GM12878 (cell line): ENCODE measurements around the gene MEGF6. TPM values are rescaled to one million over a fixed set of nuclear protein-coding genes. Genes with fewer than 3 reads are reported as not detected.

Experiments used
- ATAC-seq: fragments of 200-7000 bp; cut with Tn5 transposase; 3 replicates; pipeline ENCODE4 v1.9.1; 2020; ENCODE audit warnings: mild to moderate bottlenecking, moderate library complexity
- BruUV-seq: library from RNA; stranded (reverse); fragments of 400-500 nt; replicated peaks from 2 replicates; lab custom pipeline; 2021; lab: Mats Ljungman, UMichigan
- CTCF ChIA-PET: fragments of 300-600 bp; sonication (Branson Sonifier 250); formaldehyde crosslinking; extraction: SDS; loops from one replicate; lab custom pipeline; 2021; ENCODE audit warnings: inconsistent platforms; lab: Yijun Ruan, JAX
- POLR2A ChIA-PET: fragments of 350-600 bp; formaldehyde crosslinking; extraction: SDS; loops from one replicate; lab custom pipeline; 2021; ENCODE audit warnings: inconsistent platforms; lab: Charles Lee
- RAD21 ChIA-PET: fragments of 300-600 bp; sonication (Branson Sonifier 250); formaldehyde crosslinking; loops from one replicate; lab custom pipeline; 2023; ENCODE audit warnings: antibody characterized with exemption; ENCODE audit not compliant: unreplicated experiment; lab: Charles Lee
- SMC1A ChIA-PET: fragments of 300-600 bp; sonication (Branson Sonifier 250); formaldehyde crosslinking; loops from one replicate; lab custom pipeline; 2023; ENCODE audit not compliant: unreplicated experiment, uncharacterized antibody; lab: Charles Lee
- DNase-seq: peaks from one replicate; pipeline ENCODE4 v3.0.0-alpha.2; 2011; ENCODE audit warnings: low read depth, low spot score
- FAIRE-seq: peaks from 3 replicates; lab custom pipeline; 2011; peaks lifted over from hg19 to GRCh38; lab: Jason Lieb, UNC
- H2AFZ ChIP-seq: 2 replicates; pipeline ENCODE4 v1.6.0; 2011; ENCODE audit warnings: low read depth, low read length, control low read depth; ENCODE audit not compliant: control insufficient read depth
- H3K27ac ChIP-seq: 2 replicates; pipeline ENCODE4 v1.5.1; 2011; ENCODE audit warnings: control low read depth; ENCODE audit not compliant: control insufficient read depth, insufficient read depth
- H3K27me3 ChIP-seq, 2 experiments: replicated peaks in 1 of 2; 2 replicates each; pipeline versions ENCODE4 v1.6.0 to v1.6.1; 2011; ENCODE audit warnings: low read length in 1 of 2; ENCODE audit not compliant: control insufficient read depth in 2 of 2, insufficient read depth in 2 of 2
- H3K36me3 ChIP-seq, 2 experiments: 2 replicates each; pipeline ENCODE4 v1.5.1; 2011; ENCODE audit warnings: low read length in 1 of 2; ENCODE audit not compliant: control insufficient read depth in 2 of 2, insufficient read depth in 2 of 2
- H3K4me1 ChIP-seq: 2 replicates; pipeline ENCODE4 v1.6.1; 2011; ENCODE audit warnings: mild to moderate bottlenecking, low read length, moderate library complexity, mixed read lengths; ENCODE audit not compliant: control insufficient read depth, insufficient read depth
- H3K4me2 ChIP-seq: 2 replicates; pipeline ENCODE4 v1.6.0; 2011; ENCODE audit warnings: control low read depth; ENCODE audit not compliant: control insufficient read depth, insufficient read depth
- H3K4me3 ChIP-seq: fragments of 200-600 bp; sonication (generic); 2 replicates; pipeline ENCODE4 v1.5.1; 2016
- H3K79me2 ChIP-seq: 2 replicates; pipeline ENCODE4 v1.6.0; 2011; ENCODE audit warnings: low read length; ENCODE audit not compliant: control insufficient read depth, insufficient read depth
- H3K9ac ChIP-seq: 2 replicates; pipeline ENCODE4 v1.8.0; 2011; ENCODE audit warnings: low read length, control low read depth, mixed read lengths; ENCODE audit not compliant: control insufficient read depth, insufficient read depth
- H3K9me3 ChIP-seq: replicated peaks from 3 replicates; pipeline ENCODE4 v1.5.1; 2011; ENCODE audit warnings: mild to moderate bottlenecking, low read length; ENCODE audit not compliant: control insufficient read depth, insufficient read depth
- H4K20me1 ChIP-seq: 2 replicates; pipeline ENCODE4 v1.6.0; 2011; ENCODE audit not compliant: control insufficient read depth, insufficient read depth
- BCL11A ChIP-seq: IDR thresholded peaks from 2 replicates; pipeline ENCODE4 v1.6.1; 2011; ENCODE audit warnings: low read depth, low read length
- CBX5 ChIP-seq: sonication (generic); IDR thresholded peaks from 2 replicates; pipeline ENCODE4 v1.6.1; 2016; ENCODE audit warnings: low read depth, moderate library complexity, mild to moderate bottlenecking, inconsistent platforms
- FOXK2 ChIP-seq: fragments of 450-650 bp; IDR thresholded peaks from 2 replicates; pipeline ENCODE4 v1.6.1; 2017; ENCODE audit warnings: mild to moderate bottlenecking, moderate library complexity
- MTA3 ChIP-seq: IDR thresholded peaks from 2 replicates; pipeline ENCODE4 v1.6.1; 2012; ENCODE audit warnings: low read length, inconsistent platforms, borderline replicate concordance
- POLR2AphosphoS2 ChIP-seq: IDR thresholded peaks from 2 replicates; pipeline ENCODE4 v1.6.1; 2011; ENCODE audit warnings: low read depth, mild to moderate bottlenecking, low read length, improper control_type of control experiment, moderate library complexity
- SIN3A ChIP-seq: IDR thresholded peaks from 2 replicates; pipeline ENCODE4 v1.6.1; 2012; ENCODE audit warnings: low read depth, low read length, improper control_type of control experiment
- WGBS: methylation state at CpG from one replicate; pipeline ENCODE4 v1.1.6; 2016; ENCODE audit warnings: low lambda C conversion rate; ENCODE audit not compliant: insufficient replicate concordance, insufficient coverage; ENCODE audit errors: missing lambda C conversion rate; 5-methylcytosine and 5-hydroxymethylcytosine counted together
- in situ Hi-C: fragments of 300-500 bp; cut with MboI; formaldehyde crosslinking; loops from 9 replicates; pipeline ENCODE4 v1.14.3; 2018; ENCODE audit warnings: mixed read lengths
- intact Hi-C: fragments of 100-400 bp; cut with micrococcal nuclease; formaldehyde crosslinking; loops from one replicate; pipeline ENCODE4 v1.14.2; 2022; ENCODE audit not compliant: unreplicated experiment
- polyA plus RNA-seq, 11 experiments: library from polyadenylated mRNA; depleted of rRNA in 4 of 11; unstranded in 6 of 11; stranded (reverse) in 5 of 11; fragments of >200 nt; fragmentation: Nextera tagmentation in 4 of 11; fragmentation: Illumina TruSeq in 1 of 11; extraction: Ambion mirVana in 4 of 11; extraction: Trizol in 1 of 11; gene quantifications; 1 replicate in 1 of 11; 2 replicates in 10 of 11; pipeline versions ENCODE4 v1.2.1 to v1.2.3, GENCODE V29; 2011 to 2016; ENCODE audit warnings: inconsistent platforms in 2 of 11, missing spikeins in 2 of 11, low read depth in 1 of 11
- total RNA-seq, 4 experiments: library from RNA; depleted of rRNA in 3 of 4; stranded (reverse); fragments of >200 nt in 3 of 4; fragmentation: Illumina TruSeq in 1 of 4; extraction: Trizol in 1 of 4; gene quantifications; 2 replicates each; pipeline versions ENCODE4 v1.2.1 to v1.2.3, GENCODE V29; 2013 to 2021

The MEGF6 gene
- total and polyA plus RNA-seq, 10 of the 15 experiments (the other 5 are each of a cell fraction or from before 2014, with no cell fraction given) = 0.03 to 0.41 TPM; not detected in 8

DNA sequence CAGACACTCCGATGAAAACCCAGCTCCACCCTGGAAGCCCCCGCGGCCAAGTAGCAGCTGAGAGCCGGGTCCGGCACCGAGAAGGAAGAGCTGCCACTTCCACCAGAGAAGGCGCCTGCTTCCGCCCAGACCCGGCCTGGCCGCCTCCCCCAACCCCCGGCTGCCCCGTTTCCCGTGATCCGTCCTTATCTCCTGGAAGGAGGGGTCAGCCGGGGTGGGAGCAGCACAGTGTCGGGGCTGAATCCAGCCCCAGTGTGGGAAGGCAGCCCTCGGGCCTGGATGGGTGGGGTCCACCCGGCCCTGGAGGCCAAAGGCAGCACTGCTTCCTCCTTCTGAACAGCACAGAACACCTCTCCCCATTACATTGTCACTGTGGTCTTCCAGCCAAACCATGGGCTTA is 69.4 kb downstream of the MEGF6 start (continued):
- no peak for TF ChIP-seq FOXK2

DNA sequence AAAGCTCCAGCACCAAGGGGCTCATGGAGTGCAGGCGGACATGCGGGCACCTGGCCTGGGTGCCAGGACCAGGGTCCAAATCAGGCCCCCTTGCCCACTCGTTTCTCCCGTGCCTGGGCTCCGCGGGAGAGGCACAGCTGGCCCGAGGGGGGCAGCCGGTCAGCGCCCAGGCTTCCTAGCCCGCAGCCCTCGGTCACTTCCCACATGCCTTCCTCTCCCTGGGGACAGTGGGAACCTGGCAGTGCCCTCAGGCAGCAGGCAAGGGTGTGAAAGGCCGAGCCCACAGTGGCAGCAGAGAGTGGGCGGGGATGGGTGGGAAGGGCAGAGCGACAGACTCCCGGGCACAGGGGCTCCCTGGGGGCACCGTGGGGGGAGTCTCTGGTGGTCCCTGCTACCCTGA is 69.8 kb downstream of the MEGF6 start:
- ATAC-seq = no peak
- Histone ChIP-seq H3K9me3 (no peaks in the 10 kb centered on the region), H3K27ac (no peak overlapping the region), H3K4me3 (no peak overlapping the region), H3K9ac (no peak overlapping the region), H3K27me3 (no peaks in the 10 kb centered on the region), H3K79me2 (no peaks in the 10 kb centered on the region), H3K36me3 (no peaks in the 10 kb centered on the region), H2AFZ (no peak overlapping the region), H3K4me1 (no peaks in the 10 kb centered on the region), H4K20me1 (no peaks in the 10 kb centered on the region), H3K4me2 (no peak overlapping the region)
- DNase-seq = no peak
- TF ChIP-seq CBX5 (no peak), MTA3 (no peak), POLR2AphosphoS2 (no peak)
- ChIA-PET SMC1A (no interaction called here), POLR2A (no interaction called here), RAD21 (no interaction called here), CTCF (no interaction called here)
- in situ Hi-C loops = no loop called here
- no peak for FAIRE-seq
- intact Hi-C loops = no loop called here
- no TSS peak for BruUV-seq
- WGBS = 45% methylated on average over 12 of the region's 16 CpGs

- CTCF ChIA-PET = no interaction called here
- no peak for ATAC-seq
- H3K79me2 ChIP-seq = no peaks in the 10 kb centered on the region
- in situ Hi-C loops (no loop called here), intact Hi-C loops (no loop called here)
- H2AFZ ChIP-seq = no peak overlapping the region
- SMC1A ChIA-PET = no interaction called here
- RAD21 ChIA-PET = no interaction called here
- no peaks in the 10 kb centered on the region for H3K4me1 ChIP-seq
- FAIRE-seq = no peak
- no peaks in the 10 kb centered on the region for H4K20me1 ChIP-seq
- TF ChIP-seq SIN3A (no peak), BCL11A (no peak), MTA3 (no peak)
- no peak overlapping the region for H3K27ac ChIP-seq
- H3K4me2 ChIP-seq = no peak overlapping the region
- no peaks in the 10 kb centered on the region for H3K9me3 ChIP-seq
- POLR2A ChIA-PET = no interaction called here
- H3K9ac ChIP-seq = no peak overlapping the region
- 76% methylated on average over 13 of the region's 13 CpGs for WGBS
- no TSS peak for BruUV-seq
- no peak for DNase-seq
- no peaks in the 10 kb centered on the region for H3K36me3 ChIP-seq
- H3K27me3 ChIP-seq = no peaks in the 10 kb centered on the region
- no peak overlapping the region for H3K4me3 ChIP-seq
Observed at GRCh38 chr1:3540876-3541275, 70.4 kb downstream of the MEGF6 start.
